Measurements from ENCODE around the gene RAD51.
"Not testable (repeated sequence)": the region's sequence is repeated elsewhere in the genome, so short reads cannot be mapped to it uniquely, and the experiment has no call there.

Gene RAD51

DNA sequence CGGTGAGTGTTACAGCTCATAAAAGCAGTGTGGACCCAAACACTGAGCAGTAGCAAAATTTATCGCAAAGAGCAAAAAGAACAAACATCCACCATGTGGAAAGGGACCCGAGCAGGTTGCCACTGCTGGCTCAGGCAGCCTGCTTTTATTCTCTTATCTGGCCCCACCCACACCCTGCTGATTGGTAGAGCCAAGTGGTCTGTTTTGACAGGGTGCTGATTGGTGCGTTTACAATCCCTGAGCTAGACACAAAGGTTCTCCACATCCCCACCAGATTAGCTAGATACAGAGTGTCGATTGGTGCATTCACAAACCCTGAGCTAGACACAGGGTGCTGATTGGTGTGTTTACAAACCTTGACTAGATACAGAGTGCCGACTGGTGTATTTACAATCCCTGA lies 18.7 kb upstream of the RAD51 start:
- ATAC-seq, result not testable (repeated sequence)

DNA sequence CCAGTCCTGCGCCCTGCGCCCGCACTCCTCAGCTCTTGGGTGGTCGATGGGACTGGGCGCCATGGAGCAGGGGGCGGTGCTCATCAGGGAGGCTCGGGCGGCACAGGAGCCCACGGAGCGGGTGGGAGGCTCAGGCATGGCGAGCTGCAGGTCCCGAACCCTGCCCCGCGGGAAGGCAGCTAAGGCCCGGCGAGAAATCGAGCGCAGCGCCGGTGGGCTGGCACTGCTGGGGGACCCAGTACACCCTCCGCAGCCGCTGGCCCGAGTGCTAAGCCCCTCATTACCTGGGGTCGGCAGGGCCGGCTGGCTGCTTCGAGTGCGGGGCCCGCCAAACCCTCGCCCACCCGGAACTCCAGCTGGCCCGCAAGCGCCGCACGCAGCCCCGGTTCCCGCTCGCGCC lies 18.1 kb upstream of the RAD51 start:
- not testable (repeated sequence) for ATAC-seq

DNA sequence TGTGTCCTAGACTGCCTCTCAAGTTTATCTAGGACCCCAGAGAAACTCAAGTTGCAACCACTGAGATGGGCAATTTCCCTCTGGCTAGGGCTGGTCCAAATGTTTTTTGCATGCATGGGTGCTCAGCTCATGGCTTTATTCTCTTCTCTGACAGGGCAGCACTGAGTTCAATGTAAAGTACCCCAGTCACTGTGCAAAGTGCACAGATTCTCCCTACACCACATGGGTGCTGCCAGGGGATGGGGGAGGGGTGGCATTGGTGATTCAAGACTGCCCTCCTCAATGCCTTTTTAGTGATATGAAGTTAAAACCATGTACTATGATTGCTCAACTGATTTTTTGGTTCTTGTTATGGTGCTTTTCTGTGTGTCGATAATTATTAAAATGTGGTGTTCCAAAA lies 14.8 kb upstream of the RAD51 start:
- TF ChIP-seq TCF4 (CRISPR knock-in tag; IDR thresholded peaks at IDR 0.05; ENCODE audit: borderline replicate concordance) (no peak), CSDC2 (CRISPR knock-in tag; IDR thresholded peaks at IDR 0.05) (no peak), ARNTL (CRISPR knock-in tag; IDR thresholded peaks at IDR 0.05; ENCODE audit: borderline replicate concordance, low read depth) (no peak), RARB (CRISPR knock-in tag; IDR thresholded peaks at IDR 0.05) (no peak), ZC3H10 (CRISPR knock-in tag; IDR thresholded peaks at IDR 0.05) (no peak), ZNF8 (CRISPR knock-in tag; IDR thresholded peaks at IDR 0.05) (no peak), ESRRG (CRISPR knock-in tag; IDR thresholded peaks at IDR 0.05) (no peak), ZNF565 (CRISPR knock-in tag; conservative IDR thresholded peaks at IDR 0.05; ENCODE audit: low read depth) (no peak), ZFP3 (CRISPR knock-in tag; IDR thresholded peaks at IDR 0.05) (no peak), OSR1 (CRISPR knock-in tag; IDR thresholded peaks at IDR 0.05) (no peak)
- TF ChIP-seq, protein P1, sequence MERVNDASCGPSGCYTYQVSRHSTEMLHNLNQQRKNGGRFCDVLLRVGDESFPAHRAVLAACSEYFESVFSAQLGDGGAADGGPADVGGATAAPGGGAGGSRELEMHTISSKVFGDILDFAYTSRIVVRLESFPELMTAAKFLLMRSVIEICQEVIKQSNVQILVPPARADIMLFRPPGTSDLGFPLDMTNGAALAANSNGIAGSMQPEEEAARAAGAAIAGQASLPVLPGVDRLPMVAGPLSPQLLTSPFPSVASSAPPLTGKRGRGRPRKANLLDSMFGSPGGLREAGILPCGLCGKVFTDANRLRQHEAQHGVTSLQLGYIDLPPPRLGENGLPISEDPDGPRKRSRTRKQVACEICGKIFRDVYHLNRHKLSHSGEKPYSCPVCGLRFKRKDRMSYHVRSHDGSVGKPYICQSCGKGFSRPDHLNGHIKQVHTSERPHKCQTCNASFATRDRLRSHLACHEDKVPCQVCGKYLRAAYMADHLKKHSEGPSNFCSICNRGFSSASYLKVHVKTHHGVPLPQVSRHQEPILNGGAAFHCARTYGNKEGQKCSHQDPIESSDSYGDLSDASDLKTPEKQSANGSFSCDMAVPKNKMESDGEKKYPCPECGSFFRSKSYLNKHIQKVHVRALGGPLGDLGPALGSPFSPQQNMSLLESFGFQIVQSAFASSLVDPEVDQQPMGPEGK (CRISPR knock-in tag; IDR thresholded peaks at IDR 0.05; ENCODE audit: borderline replicate concordance), result no peak
- TF ChIP-seq, protein P2, sequence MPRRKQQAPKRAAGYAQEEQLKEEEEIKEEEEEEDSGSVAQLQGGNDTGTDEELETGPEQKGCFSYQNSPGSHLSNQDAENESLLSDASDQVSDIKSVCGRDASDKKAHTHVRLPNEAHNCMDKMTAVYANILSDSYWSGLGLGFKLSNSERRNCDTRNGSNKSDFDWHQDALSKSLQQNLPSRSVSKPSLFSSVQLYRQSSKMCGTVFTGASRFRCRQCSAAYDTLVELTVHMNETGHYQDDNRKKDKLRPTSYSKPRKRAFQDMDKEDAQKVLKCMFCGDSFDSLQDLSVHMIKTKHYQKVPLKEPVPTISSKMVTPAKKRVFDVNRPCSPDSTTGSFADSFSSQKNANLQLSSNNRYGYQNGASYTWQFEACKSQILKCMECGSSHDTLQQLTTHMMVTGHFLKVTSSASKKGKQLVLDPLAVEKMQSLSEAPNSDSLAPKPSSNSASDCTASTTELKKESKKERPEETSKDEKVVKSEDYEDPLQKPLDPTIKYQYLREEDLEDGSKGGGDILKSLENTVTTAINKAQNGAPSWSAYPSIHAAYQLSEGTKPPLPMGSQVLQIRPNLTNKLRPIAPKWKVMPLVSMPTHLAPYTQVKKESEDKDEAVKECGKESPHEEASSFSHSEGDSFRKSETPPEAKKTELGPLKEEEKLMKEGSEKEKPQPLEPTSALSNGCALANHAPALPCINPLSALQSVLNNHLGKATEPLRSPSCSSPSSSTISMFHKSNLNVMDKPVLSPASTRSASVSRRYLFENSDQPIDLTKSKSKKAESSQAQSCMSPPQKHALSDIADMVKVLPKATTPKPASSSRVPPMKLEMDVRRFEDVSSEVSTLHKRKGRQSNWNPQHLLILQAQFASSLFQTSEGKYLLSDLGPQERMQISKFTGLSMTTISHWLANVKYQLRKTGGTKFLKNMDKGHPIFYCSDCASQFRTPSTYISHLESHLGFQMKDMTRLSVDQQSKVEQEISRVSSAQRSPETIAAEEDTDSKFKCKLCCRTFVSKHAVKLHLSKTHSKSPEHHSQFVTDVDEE (CRISPR knock-in tag; IDR thresholded peaks at IDR 0.05), result no peak
- no peak for ATAC-seq

DNA sequence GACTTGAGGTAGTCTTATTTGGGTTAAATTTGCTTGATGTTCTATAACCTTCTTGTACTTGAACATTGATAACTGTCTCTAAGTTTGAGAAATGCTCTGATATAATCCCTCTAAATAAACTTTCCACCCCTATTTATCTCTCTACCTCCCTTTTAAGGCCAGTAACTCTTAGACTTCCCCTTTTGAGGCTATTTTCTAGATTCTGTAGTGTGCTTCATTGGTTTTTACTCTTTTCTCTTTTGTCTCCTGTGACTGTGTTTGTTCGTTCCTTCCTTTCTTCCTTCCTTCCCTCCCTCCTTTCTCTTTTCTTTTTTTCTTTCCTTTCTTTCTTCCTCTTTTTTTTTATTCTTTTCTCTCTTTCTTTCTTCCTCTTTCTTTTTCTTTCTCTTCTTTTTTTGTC lies 14.0 kb upstream of the RAD51 start:
- ATAC-seq, result not testable (repeated sequence)

DNA sequence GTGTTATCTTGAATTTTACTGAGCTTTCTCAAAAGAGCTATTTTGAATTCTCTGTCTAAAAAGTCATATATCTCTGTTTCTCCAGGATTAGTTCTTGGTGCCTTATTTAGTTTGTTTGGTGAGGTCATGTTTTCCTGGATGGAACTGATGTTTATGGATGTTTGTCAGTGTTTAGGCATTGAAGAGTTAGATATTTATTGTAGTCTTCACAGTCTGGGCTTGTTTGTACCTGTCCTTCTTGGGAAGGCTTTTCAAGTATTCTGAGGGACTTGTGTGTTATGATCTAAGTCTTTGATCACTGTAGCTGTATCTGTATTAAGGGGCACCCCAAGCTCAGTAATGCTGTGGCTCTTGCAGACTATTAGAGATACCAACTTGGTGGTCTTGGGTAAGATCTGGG lies 10.6 kb upstream of the RAD51 start:
- no peak for ATAC-seq
- TF ChIP-seq ZNF565 (CRISPR knock-in tag; conservative IDR thresholded peaks at IDR 0.05; ENCODE audit: low read depth) (no peak), OSR1 (CRISPR knock-in tag; IDR thresholded peaks at IDR 0.05) (no peak), GLIS3 (CRISPR knock-in tag; IDR thresholded peaks at IDR 0.05) (no peak), ISL1 (CRISPR knock-in tag; IDR thresholded peaks at IDR 0.05) (no peak), BACH2 (CRISPR knock-in tag; IDR thresholded peaks at IDR 0.05; ENCODE audit: borderline replicate concordance) (no peak), CSDC2 (CRISPR knock-in tag; IDR thresholded peaks at IDR 0.05) (no peak), ZNF8 (CRISPR knock-in tag; IDR thresholded peaks at IDR 0.05) (no peak), ZFP3 (CRISPR knock-in tag; IDR thresholded peaks at IDR 0.05) (no peak), TOX (CRISPR knock-in tag; IDR thresholded peaks at IDR 0.05; ENCODE audit: borderline replicate concordance) (no peak), RARB (CRISPR knock-in tag; IDR thresholded peaks at IDR 0.05) (no peak)

DNA sequence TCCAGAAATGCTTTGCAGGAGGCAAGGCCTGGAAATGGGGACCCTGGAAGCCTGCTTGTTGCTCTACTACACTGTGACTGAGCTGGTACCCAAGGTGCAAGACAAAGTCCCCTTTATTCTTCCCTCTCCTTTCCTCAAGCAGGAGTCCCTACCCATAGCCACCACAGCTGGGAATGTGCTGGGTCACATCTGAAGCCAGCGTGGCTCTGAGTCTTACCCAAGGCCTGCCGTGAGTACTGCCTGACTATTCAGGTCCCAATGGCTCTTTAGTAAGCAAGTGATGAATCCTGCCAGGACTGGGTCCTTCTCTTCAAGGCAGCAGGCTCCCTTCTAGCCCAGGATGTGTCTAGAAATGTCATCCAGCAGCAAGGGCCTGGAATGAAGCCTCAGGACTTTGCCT lies 9.6 kb upstream of the RAD51 start:
- TF ChIP-seq ZFP30 (CRISPR knock-in tag; IDR thresholded peaks at IDR 0.05) (no peak), TOX (CRISPR knock-in tag; IDR thresholded peaks at IDR 0.05; ENCODE audit: borderline replicate concordance) (no peak), ESRRG (CRISPR knock-in tag; IDR thresholded peaks at IDR 0.05) (no peak), ZC3H10 (CRISPR knock-in tag; IDR thresholded peaks at IDR 0.05) (no peak), TCF4 (CRISPR knock-in tag; IDR thresholded peaks at IDR 0.05; ENCODE audit: borderline replicate concordance) (no peak), BACH2 (CRISPR knock-in tag; IDR thresholded peaks at IDR 0.05; ENCODE audit: borderline replicate concordance) (no peak), ZNF8 (CRISPR knock-in tag; IDR thresholded peaks at IDR 0.05) (no peak), ZNF70 (CRISPR knock-in tag; IDR thresholded peaks at IDR 0.05) (no peak), SNAI2 (CRISPR knock-in tag; IDR thresholded peaks at IDR 0.05) (no peak)
- TF ChIP-seq, protein P2 (CRISPR knock-in tag; IDR thresholded peaks at IDR 0.05), result no peak
- ATAC-seq, result no peak

All from SK-N-SH treated with all-trans-retinoic acid at 6 μM for 48 hours (cell line).